HG03571 (cell line): Measurements from ENCODE around the gene EWSR1.

ENCODE experiments used
- ATAC-seq: cut with Tn5 transposase; IDR thresholded peaks from one replicate; pipeline ENCODE4 v1.9.1; 2021; ENCODE audit not compliant: unreplicated experiment

The EWSR1 gene

GRCh38 chr22:29315286-29316140 is 47.4 kb downstream of the EWSR1 start, which contains the start of gene RASL10A:
Gene RASL10A, minus strand, starts transcription at chr22:29315697. Its CDS starts 451 bp downstream, at chr22:29315246.
- ATAC-seq = no peak

- ATAC-seq = no peak
Observed at GRCh38 chr22:29316141-29316828, 48.2 kb downstream of the EWSR1 start.

GRCh38 chr22:29317827-29318454 is 49.9 kb downstream of the EWSR1 start:
- ATAC-seq = no peak

- no peak for ATAC-seq
Observed at GRCh38 chr22:29319072-29319471, 51.0 kb downstream of the EWSR1 start.

GRCh38 chr22:29320546-29320945 is 52.5 kb downstream of the EWSR1 start:
- no peak for ATAC-seq

- no peak for ATAC-seq
Observed at GRCh38 chr22:29323641-29324040, 55.6 kb downstream of the EWSR1 start.

- no peak for ATAC-seq
Observed at GRCh38 chr22:29325356-29325755, 57.3 kb downstream of the EWSR1 start.

GRCh38 chr22:29325785-29326315 is 57.8 kb downstream of the EWSR1 start:
- no peak for ATAC-seq

- ATAC-seq = no peak
Observed at GRCh38 chr22:29326481-29326880, 58.4 kb downstream of the EWSR1 start.

- ATAC-seq = no peak
Observed at GRCh38 chr22:29327089-29327764, 59.2 kb downstream of the EWSR1 start.

- no peak for ATAC-seq
Observed at GRCh38 chr22:29328055-29328454, 60.0 kb downstream of the EWSR1 start.

- no peak for ATAC-seq
Observed at GRCh38 chr22:29328566-29329500, 60.8 kb downstream of the EWSR1 start.

GRCh38 chr22:29329581-29329980 is 61.5 kb downstream of the EWSR1 start:
- ATAC-seq = no peak

- no peak for ATAC-seq
Observed at GRCh38 chr22:29330291-29330690, 62.2 kb downstream of the EWSR1 start.

GRCh38 chr22:29330753-29331152 is 62.7 kb downstream of the EWSR1 start:
- ATAC-seq = no peak

GRCh38 chr22:29331213-29331612 is 63.1 kb downstream of the EWSR1 start:
- no peak for ATAC-seq

GRCh38 chr22:29331658-29332300 is 63.7 kb downstream of the EWSR1 start:
- ATAC-seq = no peak

- ATAC-seq = no peak
Observed at GRCh38 chr22:29332886-29333496, 64.9 kb downstream of the EWSR1 start.

GRCh38 chr22:29334148-29334547 is 66.1 kb downstream of the EWSR1 start:
- ATAC-seq = no peak
